ENCODE measurements around the gene B3GNT5. TPM values are rescaled to one million over a fixed set of nuclear protein-coding genes. Genes with fewer than 3 reads are reported as not detected.

B3GNT5 gene
- total and polyA plus RNA-seq, 9 of the 15 experiments (the other 6 are each of a cell fraction or from before 2014, with no cell fraction given): 8.8 to 23.8 (median 14.4) TPM

GRCh38 chr3:183285828-183286457 is 32.9 kb downstream of the B3GNT5 start (continued):
- TF ChIP-seq THRB (CRISPR knock-in tag; conservative IDR thresholded peaks at IDR 0.05) (no peak), ZNF3 (CRISPR knock-in tag; IDR thresholded peaks at IDR 0.05) (no peak), ZNF175 (CRISPR knock-in tag; IDR thresholded peaks at IDR 0.05; ENCODE audit: low read depth) (peak; percentile 55; the same call in 1 of the 2 replicates), ZNF785 (CRISPR knock-in tag; IDR thresholded peaks at IDR 0.05) (no peak), GTF3C2 (IDR thresholded peaks at IDR 0.05; ENCODE audit: borderline replicate concordance, extremely low read depth, insufficient read length) (no peak), SAFB2 (IDR thresholded peaks at IDR 0.05; ENCODE audit: borderline replicate concordance, low read depth, low read length, severe bottlenecking) (no peak), DIDO1 (tag; IDR thresholded peaks at IDR 0.05; ENCODE audit: low read depth) (no peak), RBM25 (IDR thresholded peaks at IDR 0.05; ENCODE audit: low read depth, low read length, severe bottlenecking) (no peak), ZNF707 (CRISPR knock-in tag; conservative IDR thresholded peaks at IDR 0.05) (no peak), ZNF699 (CRISPR knock-in tag; IDR thresholded peaks at IDR 0.05; ENCODE audit: insufficient replicate concordance) (no peak), ZBTB8A (IDR thresholded peaks at IDR 0.05; ENCODE audit: partially characterized antibody) (no peak), NR3C1 (CRISPR knock-in tag; IDR thresholded peaks at IDR 0.05) (no peak), SRSF1 (IDR thresholded peaks at IDR 0.05; ENCODE audit: low read depth, low read length) (no peak), ARNT (IDR thresholded peaks at IDR 0.05) (no peak), KHSRP (IDR thresholded peaks at IDR 0.05) (no peak)
- TF ChIP-seq, protein P1, sequence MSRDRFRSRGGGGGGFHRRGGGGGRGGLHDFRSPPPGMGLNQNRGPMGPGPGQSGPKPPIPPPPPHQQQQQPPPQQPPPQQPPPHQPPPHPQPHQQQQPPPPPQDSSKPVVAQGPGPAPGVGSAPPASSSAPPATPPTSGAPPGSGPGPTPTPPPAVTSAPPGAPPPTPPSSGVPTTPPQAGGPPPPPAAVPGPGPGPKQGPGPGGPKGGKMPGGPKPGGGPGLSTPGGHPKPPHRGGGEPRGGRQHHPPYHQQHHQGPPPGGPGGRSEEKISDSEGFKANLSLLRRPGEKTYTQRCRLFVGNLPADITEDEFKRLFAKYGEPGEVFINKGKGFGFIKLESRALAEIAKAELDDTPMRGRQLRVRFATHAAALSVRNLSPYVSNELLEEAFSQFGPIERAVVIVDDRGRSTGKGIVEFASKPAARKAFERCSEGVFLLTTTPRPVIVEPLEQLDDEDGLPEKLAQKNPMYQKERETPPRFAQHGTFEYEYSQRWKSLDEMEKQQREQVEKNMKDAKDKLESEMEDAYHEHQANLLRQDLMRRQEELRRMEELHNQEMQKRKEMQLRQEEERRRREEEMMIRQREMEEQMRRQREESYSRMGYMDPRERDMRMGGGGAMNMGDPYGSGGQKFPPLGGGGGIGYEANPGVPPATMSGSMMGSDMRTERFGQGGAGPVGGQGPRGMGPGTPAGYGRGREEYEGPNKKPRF (IDR thresholded peaks at IDR 0.05; ENCODE audit: low read depth, low read length): no peak
